AG04450 (cell line): ENCODE data around the gene ANO7. TPM values are rescaled to one million over a fixed set of nuclear protein-coding genes. Genes with fewer than 3 reads are reported as not detected.

Source experiments
- CTCF ChIA-PET: fragments of 300-600, 350-600 bp; formaldehyde crosslinking; extraction: SDS; loops from one replicate; lab custom pipeline; 2022; ENCODE audit warnings: antibody characterized with exemption, inconsistent platforms; lab: Charles Lee
- POLR2A ChIA-PET: fragments of 350-600 bp; formaldehyde crosslinking; extraction: SDS; loops from one replicate; lab custom pipeline; 2021; ENCODE audit warnings: antibody characterized with exemption, inconsistent platforms; lab: Yijun Ruan, JAX
- DNase-seq: peaks from one replicate; pipeline ENCODE4 v3.0.0-alpha.2; 2011; ENCODE audit warnings: low read depth, low spot score
- H3K27ac ChIP-seq: one replicate; pipeline ENCODE4 v1.5.1; 2012; ENCODE audit warnings: low read depth, low read length, control low read depth
- H3K27me3 ChIP-seq: one replicate; pipeline ENCODE4 v1.6.0; 2012; ENCODE audit warnings: low read length; ENCODE audit not compliant: control insufficient read depth, insufficient read depth
- H3K4me3 ChIP-seq: 2 replicates; pipeline ENCODE4 v1.5.1; 2011; ENCODE audit warnings: mild to moderate bottlenecking, low read depth, low read length, control low read depth
- H3K9me3 ChIP-seq: 2 replicates; pipeline ENCODE4 v1.5.1; 2012; ENCODE audit warnings: low read length; ENCODE audit not compliant: control insufficient read depth, insufficient read depth
- polyA plus RNA-seq: library from polyadenylated mRNA; depleted of rRNA; stranded (reverse); fragments of >200 nt; gene quantifications from 2 replicates; pipeline ENCODE4 v1.2.3, GENCODE V29; 2011
- TF ChIP-seq, protein P1 (sequence below): IDR thresholded peaks from 2 replicates; pipeline ENCODE4 v1.5.1; 2011; ENCODE audit warnings: low read depth, low read length, control low read depth, inconsistent platforms

ANO7 gene
- polyA plus RNA-seq, 1 experiment = 0.21 TPM

DNA sequence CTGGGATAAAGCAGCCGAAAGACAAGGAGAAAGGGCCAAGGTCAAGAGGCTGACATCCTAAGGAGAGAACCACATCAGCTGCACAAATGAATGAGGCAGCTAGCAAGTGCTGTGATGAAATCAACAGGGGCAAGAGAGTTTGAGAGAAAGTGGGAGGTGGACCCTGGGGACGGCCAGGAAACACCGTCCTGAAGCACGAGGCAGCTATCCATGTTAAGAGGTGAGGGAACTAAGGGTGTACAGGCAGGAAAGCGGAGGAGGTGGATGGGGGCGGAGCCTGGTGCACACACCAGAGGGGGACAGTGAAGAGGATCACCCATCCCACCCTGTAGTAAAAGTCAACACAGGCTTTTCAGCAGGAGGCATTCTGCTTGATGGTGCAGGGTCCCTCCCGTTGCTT lies 74.6 kb downstream of the ANO7 start:
- no peak for DNase-seq
- Histone ChIP-seq H3K9me3 (no peaks in the 10 kb centered on the region), H3K4me3 (no peak overlapping the region), H3K27me3 (no peaks in the 10 kb centered on the region), H3K27ac (no peak overlapping the region)
- TF ChIP-seq, protein P1, sequence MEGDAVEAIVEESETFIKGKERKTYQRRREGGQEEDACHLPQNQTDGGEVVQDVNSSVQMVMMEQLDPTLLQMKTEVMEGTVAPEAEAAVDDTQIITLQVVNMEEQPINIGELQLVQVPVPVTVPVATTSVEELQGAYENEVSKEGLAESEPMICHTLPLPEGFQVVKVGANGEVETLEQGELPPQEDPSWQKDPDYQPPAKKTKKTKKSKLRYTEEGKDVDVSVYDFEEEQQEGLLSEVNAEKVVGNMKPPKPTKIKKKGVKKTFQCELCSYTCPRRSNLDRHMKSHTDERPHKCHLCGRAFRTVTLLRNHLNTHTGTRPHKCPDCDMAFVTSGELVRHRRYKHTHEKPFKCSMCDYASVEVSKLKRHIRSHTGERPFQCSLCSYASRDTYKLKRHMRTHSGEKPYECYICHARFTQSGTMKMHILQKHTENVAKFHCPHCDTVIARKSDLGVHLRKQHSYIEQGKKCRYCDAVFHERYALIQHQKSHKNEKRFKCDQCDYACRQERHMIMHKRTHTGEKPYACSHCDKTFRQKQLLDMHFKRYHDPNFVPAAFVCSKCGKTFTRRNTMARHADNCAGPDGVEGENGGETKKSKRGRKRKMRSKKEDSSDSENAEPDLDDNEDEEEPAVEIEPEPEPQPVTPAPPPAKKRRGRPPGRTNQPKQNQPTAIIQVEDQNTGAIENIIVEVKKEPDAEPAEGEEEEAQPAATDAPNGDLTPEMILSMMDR = no peak
- ChIA-PET CTCF (no interaction called here), POLR2A (no interaction called here)

DNA sequence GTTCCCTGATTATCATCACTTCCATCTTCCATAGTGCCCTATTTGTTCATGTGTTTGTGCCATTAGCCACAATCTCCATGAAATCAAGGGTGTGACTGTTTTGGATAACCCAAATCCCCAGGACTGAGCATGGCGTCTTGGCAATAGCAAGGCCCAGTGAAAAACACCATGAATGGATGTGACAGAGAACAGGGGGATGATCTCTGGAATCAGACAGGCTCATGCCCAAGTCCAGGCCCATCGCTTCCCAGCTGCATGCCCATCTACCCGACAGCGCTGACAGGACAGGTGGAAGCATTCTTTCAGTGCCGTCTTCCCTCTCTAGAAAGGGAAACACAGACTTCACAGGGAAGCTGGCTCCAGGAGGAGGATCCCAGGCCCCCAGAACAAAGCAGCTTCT lies 77.0 kb downstream of the ANO7 start:
- CTCF ChIA-PET = no interaction called here

DNA sequence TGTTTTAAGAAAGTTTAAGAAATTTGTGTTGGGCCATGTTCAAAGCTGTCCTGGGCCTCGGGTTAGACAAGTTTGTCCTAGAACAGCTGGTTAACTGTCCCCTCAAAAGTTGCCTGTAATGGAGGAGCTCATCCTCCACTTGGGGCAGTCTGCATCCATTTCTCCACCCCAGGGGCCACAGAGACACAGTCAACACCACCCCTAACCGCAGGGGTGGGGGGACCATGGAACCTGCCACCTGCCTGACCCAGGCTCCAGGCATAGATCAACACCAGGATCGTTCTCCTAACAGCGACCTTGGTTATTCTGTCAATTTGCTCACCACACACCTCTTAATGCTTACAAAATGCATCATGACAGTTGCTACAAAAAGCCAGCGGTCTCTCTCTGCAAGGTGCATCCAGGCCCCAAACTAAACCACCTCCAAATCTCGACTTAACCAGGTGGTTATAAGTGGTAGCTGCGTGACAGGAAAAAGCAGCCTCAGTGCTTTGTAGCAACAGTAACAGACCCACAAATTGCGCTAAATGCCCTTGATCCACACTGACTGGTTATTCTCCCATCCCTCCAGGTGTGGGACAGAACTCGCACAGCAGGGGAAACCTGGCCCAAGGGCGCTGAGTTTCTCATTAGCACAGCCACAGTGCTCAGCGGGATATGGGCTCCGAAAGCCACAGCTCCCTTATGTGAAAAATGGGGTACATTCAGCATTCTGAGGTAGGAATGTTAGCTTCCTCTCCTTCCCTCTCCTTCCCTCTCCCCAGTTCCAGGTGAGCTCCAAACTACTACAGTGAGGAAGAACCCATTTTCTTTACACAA lies 79.0 kb downstream of the ANO7 start:
- no peak for DNase-seq
- TF ChIP-seq, protein P1 = 0 out of 2 replicates have a peak, but pooled peaks have one; percentile 1
- H3K4me3 ChIP-seq = no peak overlapping the region
- ChIA-PET POLR2A (interaction anchor here (2.5 kb wide), 1 partner anchor 47 kb away, joined by 11 read pairs; no protein-coding TSS in a partner anchor), CTCF (no interaction called here)
- no peak overlapping the region for H3K27ac ChIP-seq
- H3K9me3 ChIP-seq = no peaks in the 10 kb centered on the region
- no peaks in the 10 kb centered on the region for H3K27me3 ChIP-seq

More for the DNA sequence above, 77.0 kb downstream of the ANO7 start:
- Histone ChIP-seq H3K27ac (no peak overlapping the region), H3K4me3 (no peak overlapping the region), H3K27me3 (no peaks in the 10 kb centered on the region), H3K9me3 (no peaks in the 10 kb centered on the region)
- POLR2A ChIA-PET = no interaction called here
- DNase-seq = no peak
- TF ChIP-seq, protein P1 = no peak

DNA sequence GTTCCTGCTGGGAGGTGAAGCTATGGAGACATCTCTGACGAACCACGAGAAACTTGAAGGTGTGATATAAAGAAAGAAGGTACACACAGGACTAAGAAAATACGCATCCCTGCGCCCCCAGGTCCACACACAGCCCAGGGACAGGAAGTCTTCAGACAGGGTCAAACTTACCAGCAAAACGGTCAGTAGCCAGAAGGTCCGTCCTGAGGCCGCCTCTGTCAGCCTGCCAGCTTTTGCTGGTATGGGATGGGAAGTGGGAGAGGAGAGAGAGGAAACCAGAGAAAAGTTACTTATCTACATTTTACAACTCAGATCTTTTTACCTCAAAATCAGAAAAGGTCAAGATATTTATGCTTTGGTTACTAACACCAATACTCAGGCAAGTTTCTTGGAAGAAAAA lies 79.8 kb downstream of the ANO7 start:
- DNase-seq = no peak
- Histone ChIP-seq H3K4me3 (no peak overlapping the region), H3K9me3 (no peaks in the 10 kb centered on the region), H3K27ac (no peak overlapping the region), H3K27me3 (no peaks in the 10 kb centered on the region)
- ChIA-PET CTCF (interaction anchor here (1.0 kb wide), 1 partner anchor 47 kb away, joined by 3 read pairs; the partner anchor contains the start of genes HDLBP and SEPTIN2), POLR2A (interaction anchor here (2.5 kb wide), 1 partner anchor 47 kb away, joined by 11 read pairs; no protein-coding TSS in a partner anchor)
- TF ChIP-seq, protein P1 = no peak

DNA sequence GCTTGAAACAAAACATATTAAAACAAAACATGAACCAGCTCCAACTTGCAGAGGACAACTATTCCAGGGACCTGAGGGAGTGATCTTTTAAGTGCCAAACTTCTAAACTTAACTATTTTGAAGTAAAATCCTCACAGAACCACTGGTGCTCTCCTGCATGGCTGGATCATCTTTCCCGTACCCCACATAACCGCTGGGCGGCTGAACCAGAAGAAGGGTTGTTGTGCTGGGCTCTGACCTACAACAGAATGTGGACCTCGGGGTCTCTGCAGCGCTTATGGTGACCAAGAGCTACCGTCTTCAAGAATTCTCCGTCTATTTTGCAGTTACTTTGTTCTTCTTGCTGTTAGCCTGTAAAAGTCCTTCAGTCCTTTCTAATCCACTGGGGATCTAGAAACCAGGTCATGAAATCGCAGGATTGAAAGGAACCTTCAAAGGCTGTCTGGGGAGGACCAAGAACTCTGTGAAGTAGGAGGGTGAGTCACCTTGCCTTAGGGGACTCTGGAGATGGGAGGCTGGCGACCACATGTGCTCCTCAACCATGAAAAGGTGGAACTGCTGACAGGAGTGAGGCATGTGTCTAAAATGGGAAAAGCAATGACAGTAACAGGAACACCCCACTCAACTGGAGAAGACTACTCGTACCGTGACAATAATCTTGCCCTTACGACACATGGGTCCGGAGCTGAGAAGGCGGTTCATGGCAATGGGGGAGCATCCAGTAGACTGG lies 80.4 kb downstream of the ANO7 start:
- H3K4me3 ChIP-seq = no peak overlapping the region
- no peak overlapping the region for H3K27ac ChIP-seq
- H3K9me3 ChIP-seq = no peaks in the 10 kb centered on the region
- POLR2A ChIA-PET = interaction anchor here (2.5 kb wide), 1 partner anchor 46 kb away, joined by 11 read pairs; no protein-coding TSS in a partner anchor
- TF ChIP-seq, protein P1 = no peak
- no peaks in the 10 kb centered on the region for H3K27me3 ChIP-seq
- DNase-seq = no peak
- CTCF ChIA-PET = interaction anchor here (1.0 kb wide), 1 partner anchor 47 kb away, joined by 3 read pairs; the partner anchor contains the start of genes HDLBP and SEPTIN2
